A549 (cell line): ENCODE data around the gene IL17REL. TPM values are rescaled to one million over a fixed set of nuclear protein-coding genes. Genes with fewer than 3 reads are reported as not detected.

Experiments
- ATAC-seq, 2 experiments: fragments of 200-7000 bp in 1 of 2; fragments of >200 bp in 1 of 2; cut with Nextera tagmentation in 1 of 2; cut with Tn5 transposase in 1 of 2; 3 replicates each; pipeline versions ENCODE4 v1.8.0 to v1.9.1; 2018 to 2020; ENCODE audit warnings: mild to moderate bottlenecking in 1 of 2, moderate library complexity in 1 of 2
- CTCF ChIA-PET: fragments of 300-600 bp; sonication (Branson Sonifier 250); formaldehyde crosslinking; extraction: SDS; loops from one replicate; lab custom pipeline; 2021; ENCODE audit warnings: antibody characterized with exemption, inconsistent platforms; lab: Yijun Ruan, JAX
- POLR2A ChIA-PET: fragments of 350-600 bp; formaldehyde crosslinking; extraction: SDS; loops from one replicate; lab custom pipeline; 2021; ENCODE audit warnings: antibody characterized with exemption, inconsistent platforms; lab: Yijun Ruan, JAX
- DNase-seq, 2 experiments: peaks; one replicate each; pipeline versions ENCODE4 v3.0.0 to v3.0.0-alpha.2; 2011 to 2016; ENCODE audit warnings: low read depth in 1 of 2, low spot score in 1 of 2
- FAIRE-seq: peaks from 2 replicates; lab custom pipeline; 2011; peaks lifted over from hg19 to GRCh38; lab: Jason Lieb, UNC
- H3K27ac ChIP-seq, 2 experiments: fragments of >200 bp; sonication (Bioruptor Twin); formaldehyde crosslinking; 3 replicates each; pipeline ENCODE4 v1.5.1; 2016 to 2017
- H3K4me1 ChIP-seq: fragments of >200 bp; sonication (Bioruptor Twin); formaldehyde crosslinking; 3 replicates; pipeline ENCODE4 v1.6.1; 2016
- H3K4me2 ChIP-seq: fragments of >200 bp; sonication (Bioruptor Twin); formaldehyde crosslinking; 3 replicates; pipeline ENCODE4 v1.6.1; 2016
- H3K4me3 ChIP-seq: fragments of >200 bp; sonication (Bioruptor Twin); formaldehyde crosslinking; 3 replicates; pipeline ENCODE4 v1.5.1; 2016
- H3K9me3 ChIP-seq: fragments of >200 bp; sonication (Bioruptor Twin); formaldehyde crosslinking; 3 replicates; pipeline ENCODE4 v1.6.1; 2016
- CBX2 ChIP-seq: fragments of 200-600 bp; sonication (generic); IDR thresholded peaks from 2 replicates; pipeline ENCODE4 v1.6.1; 2016; ENCODE audit warnings: low read depth, mild to moderate bottlenecking, borderline replicate concordance
- CEBPB ChIP-seq, 2 experiments: fragments of >200 bp in 1 of 2; sonication (Bioruptor Twin) in 1 of 2; formaldehyde crosslinking in 1 of 2; IDR thresholded peaks; 2 replicates each; pipeline ENCODE4 v1.6.1; 2012 to 2016
- CHD2 ChIP-seq: fragments of 150-350 bp; IDR thresholded peaks from 2 replicates; pipeline ENCODE4 v1.6.1; 2014; ENCODE audit warnings: low read length; ENCODE audit not compliant: partially characterized antibody
- CHD4 ChIP-seq: fragments of 200-600 bp; sonication (generic); IDR thresholded peaks from 2 replicates; pipeline ENCODE4 v1.6.1; 2016; ENCODE audit warnings: antibody characterized with exemption, mild to moderate bottlenecking, borderline replicate concordance
- HEYL ChIP-seq: fragments of 250-450 bp; sonication (Bioruptor Pico); IDR thresholded peaks from 2 replicates; pipeline ENCODE4 v1.8.0; 2021; ENCODE audit warnings: mild to moderate bottlenecking, moderate library complexity
- JUN ChIP-seq, 2 experiments: fragments of >200 bp; sonication (Bioruptor Twin); formaldehyde crosslinking; IDR thresholded peaks; 2 replicates in 1 of 2; 3 replicates in 1 of 2; pipeline ENCODE4 v1.6.1; 2016 to 2017
- JUNB ChIP-seq: fragments of >200 bp; sonication (Bioruptor Twin); formaldehyde crosslinking; IDR thresholded peaks from 2 replicates; pipeline ENCODE4 v1.6.1; 2016
- MAFK ChIP-seq: fragments of 450-650 bp; IDR thresholded peaks from 2 replicates; pipeline ENCODE4 v1.6.1; 2014; ENCODE audit not compliant: partially characterized antibody
- NPAS2 ChIP-seq: fragments of 250-450 bp; sonication (Bioruptor Pico); IDR thresholded peaks from 2 replicates; pipeline ENCODE4 v1.8.0; 2022; ENCODE audit warnings: mild to moderate bottlenecking, moderate library complexity, borderline replicate concordance
- POLR2A ChIP-seq: IDR thresholded peaks from 2 replicates; pipeline ENCODE4 v1.6.1; 2012; ENCODE audit warnings: mild to moderate bottlenecking, low read length
- RAD21 ChIP-seq, 2 experiments: fragments of >200 bp in 1 of 2; sonication (Bioruptor Twin) in 1 of 2; formaldehyde crosslinking in 1 of 2; IDR thresholded peaks in 1 of 2; conservative IDR thresholded peaks in 1 of 2; 2 replicates in 1 of 2; 3 replicates in 1 of 2; pipeline ENCODE4 v1.6.1; 2012 to 2018; ENCODE audit warnings: inconsistent platforms in 1 of 2
- RCOR1 ChIP-seq: fragments of 150-350 bp; IDR thresholded peaks from 2 replicates; pipeline ENCODE4 v1.6.1; 2014; ENCODE audit warnings: antibody characterized with exemption, low read length, low read depth
- TP53 ChIP-seq: fragments of 250-450 bp; sonication (Bioruptor Pico); IDR thresholded peaks from 2 replicates; pipeline ENCODE4 v1.5.0; 2021; ENCODE audit warnings: mild to moderate bottlenecking, moderate library complexity
- ZC3H11A ChIP-seq: fragments of 450-650 bp; IDR thresholded peaks from 2 replicates; pipeline ENCODE4 v1.6.1; 2014; ENCODE audit warnings: antibody characterized with exemption, mild to moderate bottlenecking
- ZFP36 ChIP-seq: fragments of 450-650 bp; IDR thresholded peaks from 2 replicates; pipeline ENCODE4 v1.6.1; 2014; ENCODE audit warnings: borderline replicate concordance; ENCODE audit not compliant: partially characterized antibody
- ZSCAN20 ChIP-seq: fragments of 250-450 bp; sonication (Bioruptor Pico); IDR thresholded peaks from 2 replicates; pipeline ENCODE4 v1.8.0; 2022; ENCODE audit warnings: mild to moderate bottlenecking, moderate library complexity
- WGBS: methylation state at CpG from one replicate; pipeline ENCODE4 v1.1.6; 2017; ENCODE audit errors: missing lambda C conversion rate; 5-methylcytosine and 5-hydroxymethylcytosine counted together
- polyA plus RNA-seq, 4 experiments: library from polyadenylated mRNA; depleted of rRNA in 3 of 4; stranded (reverse); fragments of >200 nt; fragmentation: RNase III in 1 of 4; extraction: RNeasy Plus Mini Kit Qiagen cat#74134 plus additional on column Dnase treatment in 1 of 4; gene quantifications; 2 replicates in 3 of 4; 3 replicates in 1 of 4; pipeline ENCODE4 v1.2.3, GENCODE V29; 2011 to 2017
- TF ChIP-seq, protein P1 (sequence below): fragments of >200 bp; sonication (Bioruptor Twin); formaldehyde crosslinking; IDR thresholded peaks from 3 replicates; pipeline ENCODE4 v1.6.1; 2016
- TF ChIP-seq, protein P2 (sequence below): fragments of 200-600 bp; sonication (generic); IDR thresholded peaks from 2 replicates; pipeline ENCODE4 v1.6.1; 2016; ENCODE audit warnings: antibody characterized with exemption, mild to moderate bottlenecking, moderate library complexity
- TF ChIP-seq, protein P3 (sequence below): fragments of 250-450 bp; sonication (Bioruptor Pico); IDR thresholded peaks from 2 replicates; pipeline ENCODE4 v1.5.0; 2021; ENCODE audit warnings: mild to moderate bottlenecking, moderate library complexity, borderline replicate concordance

Gene IL17REL
- polyA plus RNA-seq, 2 of the 4 experiments (the other 2 are of a cell fraction) = 0.06 TPM; not detected in 1

DNA sequence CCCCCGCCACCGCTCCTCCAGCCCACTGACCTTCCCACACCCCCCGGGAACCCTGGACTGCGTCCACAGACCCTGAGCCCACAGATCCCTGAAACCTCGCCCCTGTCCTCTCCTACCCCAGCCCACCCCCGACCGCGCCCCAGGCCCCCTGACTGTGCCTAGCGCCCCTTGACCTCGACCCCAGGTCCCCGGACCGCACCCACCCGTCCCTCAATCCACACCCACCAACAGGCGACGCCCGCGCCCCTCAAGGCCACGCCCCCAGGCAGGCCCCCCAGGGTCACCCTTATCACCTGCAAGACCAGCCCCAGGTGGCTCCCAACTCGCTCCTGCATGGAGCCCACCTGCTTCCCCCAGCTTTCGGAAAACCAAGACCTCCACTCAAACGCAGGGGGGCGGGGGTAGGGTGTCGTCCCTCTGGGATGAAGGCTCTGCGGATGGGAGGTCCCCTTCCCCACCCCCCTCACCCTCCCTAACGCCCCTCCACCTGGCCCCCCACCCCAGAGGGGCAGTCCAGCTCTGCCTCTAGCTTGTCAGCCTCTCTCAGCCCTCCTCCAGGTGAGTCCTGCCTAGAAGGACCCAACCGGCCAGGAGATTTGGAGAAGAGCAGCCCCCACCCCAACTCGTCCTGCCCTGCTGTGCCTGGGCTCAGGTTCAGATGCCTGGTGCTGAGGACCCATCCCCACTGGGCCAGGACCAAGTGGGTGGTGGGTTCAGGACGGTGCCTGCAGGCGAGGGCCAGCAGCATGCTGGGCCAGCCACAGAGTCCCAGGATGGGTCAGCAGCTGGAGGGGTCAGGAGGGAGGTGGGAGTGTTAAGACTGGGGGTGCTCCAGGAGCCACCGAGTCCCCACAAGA is 3.1 kb upstream of the IL17REL start:
- Histone ChIP-seq H3K4me1 (no peaks in the 10 kb centered on the region), H3K27ac (no peak overlapping the region), H3K4me2 (no peak overlapping the region; the same call in 2 of the 3 replicates), H3K4me3 (no peak overlapping the region; the same call in 2 of the 3 replicates), H3K9me3 (no peaks in the 10 kb centered on the region)
- FAIRE-seq (no peak), DNase-seq (no peak), ATAC-seq (no peak)
- WGBS = 47% methylated on average over 4 of the region's 30 CpGs
- ChIA-PET POLR2A (no interaction called here), CTCF (interaction anchor here (1.3 kb wide), 2 partner anchors 15 to 85 kb away, joined by 4 to 5 read pairs; no protein-coding TSS in a partner anchor)
- no peak for TF ChIP-seq CHD4
- no peak for TF ChIP-seq CHD2
- no peak for TF ChIP-seq POLR2A
- no peak for TF ChIP-seq ZSCAN20 (CRISPR knock-in tag)

DNA sequence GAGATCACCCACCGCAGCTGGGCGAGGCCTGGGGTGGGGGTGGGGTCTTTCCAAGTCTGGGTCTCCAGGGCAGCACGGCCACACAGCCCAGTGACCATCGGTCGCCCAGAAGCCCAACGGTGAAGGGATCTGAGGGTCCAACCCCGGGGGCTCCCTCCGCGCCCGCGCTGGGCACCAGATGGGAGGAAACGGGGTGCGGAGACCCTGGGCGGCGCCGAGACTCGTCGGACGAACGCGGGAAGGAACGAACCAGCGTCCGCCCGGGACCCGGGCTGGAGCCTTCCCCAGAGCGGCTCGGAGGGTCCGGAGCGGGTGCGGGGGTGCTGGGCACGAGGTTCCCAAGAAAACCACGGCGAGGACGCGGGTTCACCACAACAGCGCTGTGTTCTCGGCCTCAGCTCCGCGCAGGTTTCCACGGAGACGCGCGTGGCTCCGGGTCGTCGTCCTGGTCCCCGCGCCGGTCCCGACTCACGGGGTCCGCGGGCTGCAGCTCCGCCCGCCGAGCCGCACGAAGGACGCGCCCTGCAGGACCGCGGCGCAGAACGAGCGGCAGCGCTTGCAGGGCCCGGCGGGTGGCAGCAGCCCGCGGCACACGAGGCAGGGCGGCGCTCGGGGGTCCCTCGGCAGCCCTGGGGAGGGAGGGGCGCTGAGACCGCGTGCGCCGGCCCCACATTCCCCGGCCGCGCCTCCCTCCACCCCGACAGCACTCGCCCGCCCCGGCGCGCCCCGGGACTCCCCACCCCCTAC is 2.3 kb upstream of the IL17REL start:
- Histone ChIP-seq H3K4me2 (peak overlapping the region; percentile 61), H3K9me3 (no peaks in the 10 kb centered on the region), H3K4me1 (no peaks in the 10 kb centered on the region), H3K27ac (no peak overlapping the region), H3K4me3 (no peak overlapping the region; the same call in 2 of the 3 replicates)
- ChIA-PET CTCF (interaction anchor here (2.3 kb wide), 1 partner anchor 15 kb away, joined by 14 read pairs; no protein-coding TSS in a partner anchor), POLR2A (no interaction called here)
- no peak for DNase-seq
- TF ChIP-seq, protein P1, sequence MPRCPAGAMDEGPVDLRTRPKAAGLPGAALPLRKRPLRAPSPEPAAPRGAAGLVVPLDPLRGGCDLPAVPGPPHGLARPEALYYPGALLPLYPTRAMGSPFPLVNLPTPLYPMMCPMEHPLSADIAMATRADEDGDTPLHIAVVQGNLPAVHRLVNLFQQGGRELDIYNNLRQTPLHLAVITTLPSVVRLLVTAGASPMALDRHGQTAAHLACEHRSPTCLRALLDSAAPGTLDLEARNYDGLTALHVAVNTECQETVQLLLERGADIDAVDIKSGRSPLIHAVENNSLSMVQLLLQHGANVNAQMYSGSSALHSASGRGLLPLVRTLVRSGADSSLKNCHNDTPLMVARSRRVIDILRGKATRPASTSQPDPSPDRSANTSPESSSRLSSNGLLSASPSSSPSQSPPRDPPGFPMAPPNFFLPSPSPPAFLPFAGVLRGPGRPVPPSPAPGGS = no peak
- TF ChIP-seq JUN (IDR thresholded peaks at IDR 0.05) (no peak), CBX2 (no peak), RAD21 (conservative IDR thresholded peaks at IDR 0.05 in 1 of 2, IDR thresholded peaks at IDR 0.05 in 1 of 2) (no peak), ZC3H11A (no peak), CEBPB (IDR thresholded peaks at IDR 0.05) (no peak), HEYL (CRISPR knock-in tag) (no peak), ZFP36 (no peak), RCOR1 (no peak), MAFK (no peak)
- TF ChIP-seq, protein P2, sequence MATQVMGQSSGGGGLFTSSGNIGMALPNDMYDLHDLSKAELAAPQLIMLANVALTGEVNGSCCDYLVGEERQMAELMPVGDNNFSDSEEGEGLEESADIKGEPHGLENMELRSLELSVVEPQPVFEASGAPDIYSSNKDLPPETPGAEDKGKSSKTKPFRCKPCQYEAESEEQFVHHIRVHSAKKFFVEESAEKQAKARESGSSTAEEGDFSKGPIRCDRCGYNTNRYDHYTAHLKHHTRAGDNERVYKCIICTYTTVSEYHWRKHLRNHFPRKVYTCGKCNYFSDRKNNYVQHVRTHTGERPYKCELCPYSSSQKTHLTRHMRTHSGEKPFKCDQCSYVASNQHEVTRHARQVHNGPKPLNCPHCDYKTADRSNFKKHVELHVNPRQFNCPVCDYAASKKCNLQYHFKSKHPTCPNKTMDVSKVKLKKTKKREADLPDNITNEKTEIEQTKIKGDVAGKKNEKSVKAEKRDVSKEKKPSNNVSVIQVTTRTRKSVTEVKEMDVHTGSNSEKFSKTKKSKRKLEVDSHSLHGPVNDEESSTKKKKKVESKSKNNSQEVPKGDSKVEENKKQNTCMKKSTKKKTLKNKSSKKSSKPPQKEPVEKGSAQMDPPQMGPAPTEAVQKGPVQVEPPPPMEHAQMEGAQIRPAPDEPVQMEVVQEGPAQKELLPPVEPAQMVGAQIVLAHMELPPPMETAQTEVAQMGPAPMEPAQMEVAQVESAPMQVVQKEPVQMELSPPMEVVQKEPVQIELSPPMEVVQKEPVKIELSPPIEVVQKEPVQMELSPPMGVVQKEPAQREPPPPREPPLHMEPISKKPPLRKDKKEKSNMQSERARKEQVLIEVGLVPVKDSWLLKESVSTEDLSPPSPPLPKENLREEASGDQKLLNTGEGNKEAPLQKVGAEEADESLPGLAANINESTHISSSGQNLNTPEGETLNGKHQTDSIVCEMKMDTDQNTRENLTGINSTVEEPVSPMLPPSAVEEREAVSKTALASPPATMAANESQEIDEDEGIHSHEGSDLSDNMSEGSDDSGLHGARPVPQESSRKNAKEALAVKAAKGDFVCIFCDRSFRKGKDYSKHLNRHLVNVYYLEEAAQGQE = no peak
- ATAC-seq = no peak
- no peak for FAIRE-seq
- WGBS = 37% methylated on average over 12 of the region's 91 CpGs

DNA sequence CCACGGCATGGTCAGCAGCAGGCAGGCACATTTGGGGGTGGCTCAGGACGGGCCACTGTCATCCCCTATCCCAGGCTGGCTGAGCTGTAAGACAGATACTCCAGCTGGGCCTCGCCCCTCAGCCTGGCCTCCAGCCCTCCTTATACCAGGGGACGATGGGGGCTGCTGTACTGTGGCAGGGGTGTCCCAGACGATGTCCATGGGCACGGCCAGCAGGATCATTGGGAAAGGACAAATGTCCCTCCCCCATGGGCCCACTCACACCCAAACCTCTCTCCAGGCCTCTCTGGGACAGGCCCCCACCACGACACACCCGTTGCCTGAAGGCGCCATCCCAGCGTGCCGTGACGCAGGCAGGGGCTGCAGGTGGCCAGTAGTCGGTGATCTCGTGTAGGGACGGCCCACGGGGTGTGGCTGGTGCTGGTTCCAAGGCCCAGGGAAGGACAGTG is 1.5 kb upstream of the IL17REL start:
- Histone ChIP-seq H3K4me2 (no peak overlapping the region), H3K9me3 (no peaks in the 10 kb centered on the region), H3K4me1 (no peaks in the 10 kb centered on the region), H3K4me3 (no peak overlapping the region), H3K27ac (no peak overlapping the region)
- CTCF ChIA-PET = interaction anchor here (0.5 to 2.3 kb wide), 4 partner anchors 13 to 253 kb away, joined by 3 to 14 read pairs (median 4); no protein-coding TSS in a partner anchor
- 53% methylated on average over 2 of the region's 16 CpGs for WGBS
- no peak for DNase-seq
- ATAC-seq = no peak
- POLR2A ChIA-PET = no interaction called here
- FAIRE-seq = no peak
- no peak for TF ChIP-seq TP53 (CRISPR knock-in tag)
- TF ChIP-seq, protein P1 = no peak
- TF ChIP-seq, protein P3, sequence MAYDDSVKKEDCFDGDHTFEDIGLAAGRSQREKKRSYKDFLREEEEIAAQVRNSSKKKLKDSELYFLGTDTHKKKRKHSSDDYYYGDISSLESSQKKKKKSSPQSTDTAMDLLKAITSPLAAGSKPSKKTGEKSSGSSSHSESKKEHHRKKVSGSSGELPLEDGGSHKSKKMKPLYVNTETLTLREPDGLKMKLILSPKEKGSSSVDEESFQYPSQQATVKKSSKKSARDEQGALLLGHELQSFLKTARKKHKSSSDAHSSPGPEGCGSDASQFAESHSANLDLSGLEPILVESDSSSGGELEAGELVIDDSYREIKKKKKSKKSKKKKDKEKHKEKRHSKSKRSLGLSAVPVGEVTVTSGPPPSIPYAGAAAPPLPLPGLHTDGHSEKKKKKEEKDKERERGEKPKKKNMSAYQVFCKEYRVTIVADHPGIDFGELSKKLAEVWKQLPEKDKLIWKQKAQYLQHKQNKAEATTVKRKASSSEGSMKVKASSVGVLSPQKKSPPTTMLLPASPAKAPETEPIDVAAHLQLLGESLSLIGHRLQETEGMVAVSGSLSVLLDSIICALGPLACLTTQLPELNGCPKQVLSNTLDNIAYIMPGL (CRISPR knock-in tag) = no peak
- TF ChIP-seq NPAS2 (CRISPR knock-in tag) = no peak
- no peak for TF ChIP-seq JUNB
